GM19452 (cell line): ENCODE measurements around the gene DGKB.

Source experiments
- ATAC-seq: cut with Tn5 transposase; IDR thresholded peaks from one replicate; pipeline ENCODE4 v1.9.1; 2021; ENCODE audit not compliant: unreplicated experiment

Gene DGKB

DNA sequence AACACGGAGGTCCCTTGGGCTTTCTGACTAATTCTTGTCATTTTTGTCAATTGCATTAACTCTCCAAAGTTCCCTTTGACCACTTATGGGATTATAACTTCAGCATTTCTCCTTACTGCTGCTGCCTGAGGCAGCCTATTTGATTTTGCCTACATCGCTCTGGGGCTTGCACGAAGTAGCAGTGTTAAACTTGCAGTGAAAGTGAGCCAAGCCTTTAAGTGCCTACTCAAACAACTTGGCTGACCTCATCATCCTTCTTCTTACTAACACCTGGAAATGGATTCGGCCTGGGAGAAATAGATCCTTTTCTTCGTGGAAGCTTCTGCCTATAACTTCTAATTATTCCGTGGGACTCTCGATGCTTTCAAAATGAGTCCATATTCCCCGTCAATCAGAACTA, 76.6 kb downstream of the DGKB start:
- ATAC-seq = no peak

- no peak for ATAC-seq
Observed at GRCh38 chr7:14822481-14822854, 80.1 kb downstream of the DGKB start.

DNA sequence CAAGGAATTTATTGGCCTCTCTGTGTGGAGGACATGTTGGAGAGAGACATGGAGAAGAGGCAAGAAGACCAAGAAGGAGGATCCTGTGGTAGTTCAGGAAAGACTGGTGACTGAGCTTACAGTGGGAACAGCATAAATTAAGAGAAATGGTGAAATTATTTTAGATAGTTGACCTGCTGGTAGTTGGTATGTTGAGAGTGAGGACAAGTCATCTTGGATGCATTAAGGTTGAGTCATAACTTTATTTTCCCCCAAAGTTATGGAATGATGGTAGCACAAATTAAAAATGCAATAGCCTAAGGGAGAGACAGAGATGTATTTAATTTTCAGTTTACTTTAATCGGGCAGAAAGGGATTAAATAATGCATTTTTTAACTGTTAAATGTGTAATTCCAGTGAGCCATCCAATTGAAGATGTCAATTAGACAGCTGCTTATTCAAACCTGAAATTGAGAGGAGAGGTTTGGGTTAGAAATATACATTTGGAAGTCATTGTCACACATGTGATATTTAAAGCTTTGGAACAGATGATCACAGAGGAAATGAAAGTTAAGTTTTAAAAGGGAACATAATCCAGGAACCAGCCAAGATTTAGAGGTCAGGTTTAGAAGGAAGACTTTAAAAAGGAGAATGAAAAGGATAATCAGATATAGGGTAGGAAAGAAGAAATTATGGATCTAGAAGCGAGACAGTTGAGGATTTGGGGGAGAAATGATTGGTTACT, 80.6 kb downstream of the DGKB start:
- ATAC-seq = no peak

DNA sequence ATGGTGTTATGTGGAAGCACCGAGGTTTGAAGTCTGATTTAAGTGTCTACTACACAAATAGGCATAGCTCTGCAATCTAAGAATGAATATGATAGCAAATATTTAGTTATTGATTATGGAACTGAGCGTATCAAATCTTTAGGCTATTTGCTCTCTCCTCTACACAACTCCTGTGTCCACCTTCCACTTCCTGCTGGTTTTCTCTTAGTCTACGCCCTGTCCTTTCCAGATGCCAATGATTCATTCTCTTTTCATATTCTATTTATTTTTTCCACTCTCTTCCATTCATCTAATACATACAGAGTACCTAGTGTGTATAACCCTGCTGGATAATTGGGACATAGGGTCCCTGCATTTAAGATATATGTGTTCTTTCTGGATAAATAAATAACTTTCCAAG, 83.7 kb downstream of the DGKB start:
- ATAC-seq = no peak

DNA sequence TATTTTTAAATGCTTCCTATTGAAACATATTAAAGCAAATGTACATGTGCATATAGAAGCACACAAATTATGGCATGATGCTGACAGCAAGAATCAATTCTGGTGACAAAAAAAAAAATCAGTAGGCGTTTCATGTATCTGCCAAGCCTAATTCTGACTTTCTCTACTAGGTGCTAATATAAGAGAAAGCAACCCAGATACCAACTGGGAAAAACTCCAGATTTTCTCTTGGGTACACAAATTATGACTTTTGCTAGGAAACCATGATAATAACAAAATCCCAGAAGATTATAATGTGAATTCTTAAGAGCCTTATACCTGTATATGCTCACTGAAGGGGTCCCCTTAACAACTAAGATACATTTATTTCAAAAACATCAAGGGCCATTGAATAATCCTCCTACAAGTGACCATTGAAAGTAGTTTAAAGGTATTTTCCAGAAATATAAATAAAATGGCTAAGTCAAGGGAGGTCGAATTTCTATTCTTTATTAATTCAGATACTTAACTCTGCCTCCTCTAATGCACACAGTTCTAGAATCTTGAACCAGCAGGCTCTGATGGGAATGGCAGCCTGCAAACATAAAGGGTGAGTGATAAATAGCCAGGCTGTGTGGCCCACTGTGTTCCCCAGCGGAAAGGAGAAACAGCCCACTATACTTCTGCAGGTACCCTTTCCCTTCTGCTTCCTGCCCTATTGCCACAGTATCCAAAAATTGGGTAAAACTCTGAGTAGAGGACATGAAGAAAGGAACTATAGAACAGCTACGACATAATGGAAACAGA, 84.5 kb downstream of the DGKB start:
- no peak for ATAC-seq

- no peak for ATAC-seq
Observed at GRCh38 chr7:14807507-14807906, 95.0 kb downstream of the DGKB start.

GRCh38 chr7:14806891-14807290, 95.7 kb downstream of the DGKB start:
- ATAC-seq = no peak

- no peak for ATAC-seq
Observed at GRCh38 chr7:14805105-14805719, 97.3 kb downstream of the DGKB start.

DNA sequence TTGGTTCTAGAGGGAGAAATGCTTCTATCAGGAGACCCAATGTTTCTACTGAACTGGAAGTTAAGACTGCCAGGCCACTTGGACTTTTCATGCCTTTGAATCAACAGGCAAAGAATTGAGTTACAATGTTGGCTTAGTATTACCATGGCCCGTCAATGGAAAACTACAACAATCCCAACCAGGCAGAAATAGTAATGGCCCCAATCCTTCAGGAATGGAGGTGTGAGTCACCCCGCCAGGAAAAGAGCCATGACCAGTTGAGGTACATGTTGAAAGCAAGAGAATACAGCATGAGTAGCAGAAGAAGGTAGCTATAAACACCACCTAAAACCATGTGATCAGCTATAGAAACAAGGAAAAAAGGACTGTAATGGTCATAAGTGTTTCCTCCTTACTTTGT, 101.9 kb downstream of the DGKB start:
- ATAC-seq = no peak

DNA sequence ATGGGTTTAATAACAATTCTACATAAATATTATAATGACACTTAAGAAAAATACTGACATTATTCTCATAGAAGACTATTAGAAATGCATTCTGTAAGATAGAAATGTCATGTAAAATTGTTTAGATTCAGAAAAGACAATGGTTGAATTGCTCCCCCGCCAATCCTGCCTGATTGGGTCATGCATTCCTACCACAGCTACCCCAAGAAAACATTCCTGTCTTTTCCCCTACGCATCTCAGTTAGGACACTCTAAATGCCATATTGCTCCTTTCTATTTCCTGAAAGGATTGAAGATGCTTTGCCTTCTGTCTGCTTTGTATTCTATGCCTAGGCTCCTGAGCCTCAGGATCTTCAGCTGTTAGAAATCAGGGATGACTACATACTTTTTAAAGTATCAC, 109.4 kb downstream of the DGKB start:
- ATAC-seq = no peak

GRCh38 chr7:14787551-14787950, 115.0 kb downstream of the DGKB start:
- ATAC-seq = no peak

DNA sequence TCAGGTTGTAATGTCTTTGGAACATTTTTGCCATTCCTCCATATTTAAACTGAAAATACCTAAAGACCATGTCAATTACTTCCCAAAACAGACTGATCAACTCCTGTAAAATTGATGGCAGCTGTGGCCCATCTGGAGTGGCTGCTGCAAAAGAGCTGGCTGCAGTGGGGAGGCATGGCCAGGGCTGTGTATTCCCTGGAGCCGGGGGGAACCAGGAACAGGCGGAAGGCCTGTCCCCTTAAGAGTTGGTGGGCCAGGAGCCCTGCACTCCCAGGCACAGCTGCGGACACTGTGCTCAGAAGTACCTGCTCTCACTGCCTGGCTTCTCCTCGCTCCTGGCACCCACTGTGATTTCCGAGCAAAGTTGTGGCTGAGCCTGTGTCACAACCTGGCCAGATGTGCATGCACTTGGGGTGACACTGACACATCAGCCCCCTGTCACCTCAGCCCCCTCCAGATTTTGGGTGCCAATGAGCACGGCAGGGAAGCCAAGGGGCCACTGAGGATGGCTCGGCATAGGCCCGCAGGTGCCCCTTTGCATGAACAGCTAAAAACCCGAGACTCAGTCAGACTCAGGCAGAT, 116.1 kb downstream of the DGKB start:
- no peak for ATAC-seq

GRCh38 chr7:14777806-14778205, 124.7 kb downstream of the DGKB start:
- no peak for ATAC-seq

DNA sequence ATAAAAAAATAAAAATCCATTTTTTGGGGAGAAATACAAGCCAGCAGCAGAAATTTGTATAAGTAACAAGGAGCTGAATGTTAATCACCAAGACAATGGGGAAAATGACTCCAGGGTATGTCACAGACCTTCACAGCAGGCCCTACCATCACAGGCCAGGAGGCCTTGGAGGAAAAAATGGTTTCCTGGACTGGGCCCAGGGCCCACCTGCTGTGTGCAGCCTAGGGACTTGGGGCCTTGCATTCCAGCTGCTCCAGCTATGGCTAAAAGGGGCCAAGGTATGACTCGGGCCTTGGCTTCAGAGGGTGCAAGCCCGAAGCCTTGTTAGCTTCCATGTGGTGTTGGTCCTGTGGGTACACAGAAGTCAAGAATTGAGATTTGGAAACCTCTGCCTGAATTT, 126.3 kb downstream of the DGKB start:
- no peak for ATAC-seq

- no peak for ATAC-seq
Observed at GRCh38 chr7:14773729-14774271, 128.8 kb downstream of the DGKB start.

GRCh38 chr7:14770614-14771013, 131.9 kb downstream of the DGKB start:
- no peak for ATAC-seq

DNA sequence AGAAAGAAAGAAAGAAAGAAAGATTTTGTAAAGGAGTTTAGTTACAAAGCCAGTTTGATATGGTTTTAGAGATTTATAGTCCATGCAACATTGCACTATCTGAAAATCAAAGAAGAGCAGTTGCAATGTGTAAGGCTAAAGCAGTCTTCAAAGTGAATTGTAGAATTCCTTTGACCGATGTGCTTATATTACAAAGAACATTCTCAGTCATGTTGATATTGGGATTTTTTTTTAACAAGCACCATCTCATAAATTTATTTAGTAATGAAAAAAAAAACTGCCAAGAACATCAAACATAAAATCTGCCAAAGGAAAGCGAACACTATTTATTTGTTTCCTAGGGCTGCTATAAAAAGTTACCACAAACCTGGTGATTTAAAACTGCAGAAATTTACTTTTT, 133.3 kb downstream of the DGKB start:
- no peak for ATAC-seq

- ATAC-seq = no peak
Observed at GRCh38 chr7:14767716-14768425, 134.7 kb downstream of the DGKB start.

DNA sequence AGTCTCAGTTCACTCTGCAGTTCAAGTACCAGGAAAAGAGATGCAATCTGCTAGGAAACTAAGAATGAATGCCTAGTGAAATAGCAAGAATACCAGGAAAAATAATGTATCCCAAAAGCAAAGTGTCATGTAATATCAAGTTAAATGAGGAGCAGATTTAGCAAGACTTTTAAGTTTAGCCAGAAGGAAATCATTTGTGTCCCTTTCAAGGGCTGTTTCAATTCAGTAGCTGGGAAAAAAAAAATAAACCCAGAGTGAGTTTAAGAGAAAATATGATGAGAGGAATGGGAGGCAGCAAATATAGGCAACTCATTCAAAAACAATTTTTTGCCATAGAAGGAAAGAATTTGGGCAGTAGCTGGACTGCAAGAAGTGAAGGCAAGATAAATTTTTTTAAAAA, 135.8 kb downstream of the DGKB start:
- ATAC-seq = no peak

DNA sequence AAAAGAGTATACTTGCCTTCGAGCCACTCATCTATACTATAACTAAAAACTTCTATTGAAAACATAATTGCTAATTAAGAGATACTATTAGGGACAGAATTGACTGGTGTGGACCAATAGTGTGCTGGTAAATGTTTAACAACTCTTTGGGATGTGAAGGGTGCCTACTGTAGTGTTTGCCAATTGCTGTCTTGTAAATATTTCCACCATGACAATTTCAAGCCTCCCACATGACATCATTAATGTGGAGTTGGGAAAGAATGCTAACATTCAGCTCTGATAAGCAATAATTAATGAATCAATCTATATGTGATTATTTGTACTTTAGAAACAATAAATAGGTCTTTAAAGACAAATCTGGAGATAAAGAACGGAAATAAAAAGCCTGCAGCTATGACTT, 136.8 kb downstream of the DGKB start:
- no peak for ATAC-seq

- no peak for ATAC-seq
Observed at GRCh38 chr7:14762561-14762960, 140.0 kb downstream of the DGKB start.
